ENCODE results near the gene ATP2A2. TPM values are rescaled to one million over a fixed set of nuclear protein-coding genes. Genes with fewer than 3 reads are reported as not detected.

The ATP2A2 gene
- 1 to 10 TPM; 2.0 to 8.0 (median 2.5) TPM for polyA plus RNA-seq

- DNase-seq, result peak; percentile 90 to 93 (median 93)
- H3K4me1 Mint-ChIP-seq, result peaks cover 45 to 47% of the 10 kb centered on the region in 2 donors
- H3K36me3 Mint-ChIP-seq, result peaks cover 5 to 13% (median 12%) of the 10 kb centered on the region in 3 donors
- H3K9me3 Mint-ChIP-seq, result no peaks in the 10 kb centered on the region
- H3K4me3 Mint-ChIP-seq, result peak within 1 kb of the TSS; percentile 92 to 94 (median 93)
- peaks cover 10 to 13% (median 12%) of the 10 kb centered on the region in 3 donors for H3K27me3 Mint-ChIP-seq (ENCODE audit: low read depth in 3 of 3)
- H3K27ac Mint-ChIP-seq, result peak within 1 kb of the TSS; percentile 91 to 95 (median 93)
Observed at GRCh38 chr12:110280779-110281548, at the start of gene ATP2A2. ATP2A2 (plus strand) TSS chr12:110281247; CDS start chr12:110281790, 543 bp downstream.

- no peak overlapping the region for H3K4me3 Mint-ChIP-seq
- DNase-seq, result no peak
- H3K4me1 Mint-ChIP-seq, result no peaks in the 10 kb centered on the region
- no peaks in the 10 kb centered on the region for H3K9me3 Mint-ChIP-seq
- H3K27me3 Mint-ChIP-seq (ENCODE audit: low read depth in 3 of 3), result peaks cover 0 to 2% (median 0%) of the 10 kb centered on the region in 3 donors
- H3K36me3 Mint-ChIP-seq, result no peaks in the 10 kb centered on the region
- no peak overlapping the region for H3K27ac Mint-ChIP-seq
Observed at GRCh38 chr12:110233212-110233903, 47.7 kb upstream of the ATP2A2 start.

- Mint-ChIP-seq H3K27me3 (ENCODE audit: low read depth in 3 of 3) (peaks cover 0 to 2% (median 0%) of the 10 kb centered on the region in 3 donors), H3K9me3 (no peaks in the 10 kb centered on the region), H3K4me1 (no peaks in the 10 kb centered on the region), H3K27ac (peak overlapping the region in 1 of 6 donors; percentile 5), H3K36me3 (no peaks in the 10 kb centered on the region), H3K4me3 (no peak overlapping the region)
- DNase-seq, result no peak
Observed at GRCh38 chr12:110234331-110234751, 46.7 kb upstream of the ATP2A2 start.

- Mint-ChIP-seq H3K4me1 (no peaks in the 10 kb centered on the region), H3K27me3 (ENCODE audit: low read depth in 3 of 3) (peaks cover 0 to 2% (median 0%) of the 10 kb centered on the region in 3 donors), H3K36me3 (no peaks in the 10 kb centered on the region), H3K27ac (peak overlapping the region in 1 of 6 donors; percentile 5), H3K4me3 (no peak overlapping the region), H3K9me3 (no peaks in the 10 kb centered on the region)
- no peak for DNase-seq
Observed at GRCh38 chr12:110234755-110235154, 46.3 kb upstream of the ATP2A2 start.

GRCh38 chr12:110235383-110235782, 45.7 kb upstream of the ATP2A2 start:
- DNase-seq, result no peak
- no peaks in the 10 kb centered on the region for H3K36me3 Mint-ChIP-seq
- peaks cover 0 to 2% (median 0%) of the 10 kb centered on the region in 3 donors for H3K27me3 Mint-ChIP-seq (ENCODE audit: low read depth in 3 of 3)
- H3K27ac Mint-ChIP-seq, result no peak overlapping the region
- H3K4me1 Mint-ChIP-seq, result no peaks in the 10 kb centered on the region
- no peak overlapping the region for H3K4me3 Mint-ChIP-seq
- no peaks in the 10 kb centered on the region for H3K9me3 Mint-ChIP-seq

- DNase-seq, result no peak
- Mint-ChIP-seq H3K27me3 (ENCODE audit: low read depth in 3 of 3) (peaks cover 0 to 7% (median 0%) of the 10 kb centered on the region in 3 donors), H3K9me3 (no peaks in the 10 kb centered on the region), H3K36me3 (no peaks in the 10 kb centered on the region), H3K4me1 (no peaks in the 10 kb centered on the region), H3K27ac (no peak overlapping the region), H3K4me3 (no peak overlapping the region)
Observed at GRCh38 chr12:110243227-110243626, 37.8 kb upstream of the ATP2A2 start.

GRCh38 chr12:110244372-110244771, 36.7 kb upstream of the ATP2A2 start:
- no peak overlapping the region for H3K27ac Mint-ChIP-seq
- no peaks in the 10 kb centered on the region for H3K36me3 Mint-ChIP-seq
- no peaks in the 10 kb centered on the region for H3K4me1 Mint-ChIP-seq
- peaks cover 0 to 7% (median 0%) of the 10 kb centered on the region in 3 donors for H3K27me3 Mint-ChIP-seq (ENCODE audit: low read depth in 3 of 3)
- H3K4me3 Mint-ChIP-seq, result no peak overlapping the region
- no peaks in the 10 kb centered on the region for H3K9me3 Mint-ChIP-seq
- no peak for DNase-seq

GRCh38 chr12:110244829-110245228, 36.2 kb upstream of the ATP2A2 start:
- H3K9me3 Mint-ChIP-seq, result no peaks in the 10 kb centered on the region
- H3K27me3 Mint-ChIP-seq (ENCODE audit: low read depth in 3 of 3), result peaks cover 0 to 7% (median 0%) of the 10 kb centered on the region in 3 donors
- H3K4me3 Mint-ChIP-seq, result no peak overlapping the region
- no peaks in the 10 kb centered on the region for H3K4me1 Mint-ChIP-seq
- DNase-seq, result no peak
- no peak overlapping the region for H3K27ac Mint-ChIP-seq
- no peaks in the 10 kb centered on the region for H3K36me3 Mint-ChIP-seq

GRCh38 chr12:110245369-110245772, 35.7 kb upstream of the ATP2A2 start:
- DNase-seq, result peak in 2 of 3 donors; percentile 9 to 20
- H3K4me3 Mint-ChIP-seq, result no peak overlapping the region
- no peaks in the 10 kb centered on the region for H3K36me3 Mint-ChIP-seq
- H3K9me3 Mint-ChIP-seq, result no peaks in the 10 kb centered on the region
- no peaks in the 10 kb centered on the region for H3K4me1 Mint-ChIP-seq
- H3K27me3 Mint-ChIP-seq (ENCODE audit: low read depth in 3 of 3), result peaks cover 0 to 8% (median 0%) of the 10 kb centered on the region in 3 donors
- H3K27ac Mint-ChIP-seq, result no peak overlapping the region

- Mint-ChIP-seq H3K27ac (no peak overlapping the region), H3K27me3 (ENCODE audit: low read depth in 3 of 3) (peaks cover 0 to 10% (median 0%) of the 10 kb centered on the region in 3 donors)
- no peak for DNase-seq
Observed at GRCh38 chr12:110246636-110247339, 34.3 kb upstream of the ATP2A2 start.

GRCh38 chr12:110247340-110248095, 33.5 kb upstream of the ATP2A2 start:
- Mint-ChIP-seq H3K4me1 (no peaks in the 10 kb centered on the region), H3K27me3 (ENCODE audit: low read depth in 3 of 3) (peaks cover 0 to 7% (median 0%) of the 10 kb centered on the region in 3 donors), H3K27ac (no peak overlapping the region), H3K36me3 (no peaks in the 10 kb centered on the region), H3K4me3 (no peak overlapping the region), H3K9me3 (no peaks in the 10 kb centered on the region)
- no peak for DNase-seq

More at GRCh38 chr12:110246636-110247339, 34.3 kb upstream of the ATP2A2 start:
- H3K9me3 Mint-ChIP-seq, result no peaks in the 10 kb centered on the region
- no peak overlapping the region for H3K4me3 Mint-ChIP-seq
- no peaks in the 10 kb centered on the region for H3K4me1 Mint-ChIP-seq
- no peaks in the 10 kb centered on the region for H3K36me3 Mint-ChIP-seq

GRCh38 chr12:110248096-110248447, 33.0 kb upstream of the ATP2A2 start:
- no peaks in the 10 kb centered on the region for H3K4me1 Mint-ChIP-seq
- no peak for DNase-seq
- no peaks in the 10 kb centered on the region for H3K9me3 Mint-ChIP-seq
- H3K4me3 Mint-ChIP-seq, result no peak overlapping the region
- no peaks in the 10 kb centered on the region for H3K36me3 Mint-ChIP-seq
- H3K27me3 Mint-ChIP-seq (ENCODE audit: low read depth in 3 of 3), result peaks cover 0 to 7% (median 0%) of the 10 kb centered on the region in 3 donors
- H3K27ac Mint-ChIP-seq, result no peak overlapping the region

GRCh38 chr12:110249105-110249504, 31.9 kb upstream of the ATP2A2 start:
- H3K9me3 Mint-ChIP-seq, result no peaks in the 10 kb centered on the region
- H3K27me3 Mint-ChIP-seq (ENCODE audit: low read depth in 3 of 3), result peaks cover 0 to 7% (median 0%) of the 10 kb centered on the region in 3 donors
- no peaks in the 10 kb centered on the region for H3K36me3 Mint-ChIP-seq
- H3K4me1 Mint-ChIP-seq, result no peaks in the 10 kb centered on the region
- H3K27ac Mint-ChIP-seq, result no peak overlapping the region
- no peak for DNase-seq
- no peak overlapping the region for H3K4me3 Mint-ChIP-seq
